ENCODE results near the gene TIAM2.
A peak's percentile ranks its signal among the peaks of the same experiment; 100 is the strongest.
"Not testable (repeated sequence)": the region's sequence is repeated elsewhere in the genome, so short reads cannot be mapped to it uniquely, and the experiment has no call there.

The TIAM2 gene

GRCh38 chr6:155064303-155064702 lies 69.2 kb downstream of the TIAM2 start:
- no peak for DNase-seq

DNA sequence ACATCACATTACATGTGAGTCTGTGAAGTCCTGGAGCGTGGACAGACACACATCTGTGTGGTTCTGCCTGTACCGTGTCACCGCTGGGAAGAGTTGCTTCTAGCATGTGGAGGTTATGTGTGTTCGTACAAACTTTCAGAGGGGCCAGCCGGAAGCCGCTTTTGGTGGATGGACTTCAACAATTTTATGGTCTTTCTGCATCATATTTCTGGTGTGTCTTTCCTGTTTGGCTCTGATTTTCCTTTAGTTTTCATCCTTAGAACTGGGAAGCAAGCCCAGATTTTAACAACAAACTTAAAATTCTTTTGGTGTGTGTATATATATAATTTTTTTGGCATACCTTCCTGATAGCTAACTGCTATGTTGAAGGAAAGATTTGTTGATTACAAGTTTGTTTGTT lies 71.2 kb downstream of the TIAM2 start:
- DNase-seq, result no peak

- no peak for DNase-seq
Measured at GRCh38 chr6:155066921-155067680, 72.0 kb downstream of the TIAM2 start.

GRCh38 chr6:155067956-155068615 lies 73.0 kb downstream of the TIAM2 start:
- no peak for DNase-seq

- DNase-seq, result no peak
Measured at GRCh38 chr6:155069543-155069942, 74.4 kb downstream of the TIAM2 start.

DNA sequence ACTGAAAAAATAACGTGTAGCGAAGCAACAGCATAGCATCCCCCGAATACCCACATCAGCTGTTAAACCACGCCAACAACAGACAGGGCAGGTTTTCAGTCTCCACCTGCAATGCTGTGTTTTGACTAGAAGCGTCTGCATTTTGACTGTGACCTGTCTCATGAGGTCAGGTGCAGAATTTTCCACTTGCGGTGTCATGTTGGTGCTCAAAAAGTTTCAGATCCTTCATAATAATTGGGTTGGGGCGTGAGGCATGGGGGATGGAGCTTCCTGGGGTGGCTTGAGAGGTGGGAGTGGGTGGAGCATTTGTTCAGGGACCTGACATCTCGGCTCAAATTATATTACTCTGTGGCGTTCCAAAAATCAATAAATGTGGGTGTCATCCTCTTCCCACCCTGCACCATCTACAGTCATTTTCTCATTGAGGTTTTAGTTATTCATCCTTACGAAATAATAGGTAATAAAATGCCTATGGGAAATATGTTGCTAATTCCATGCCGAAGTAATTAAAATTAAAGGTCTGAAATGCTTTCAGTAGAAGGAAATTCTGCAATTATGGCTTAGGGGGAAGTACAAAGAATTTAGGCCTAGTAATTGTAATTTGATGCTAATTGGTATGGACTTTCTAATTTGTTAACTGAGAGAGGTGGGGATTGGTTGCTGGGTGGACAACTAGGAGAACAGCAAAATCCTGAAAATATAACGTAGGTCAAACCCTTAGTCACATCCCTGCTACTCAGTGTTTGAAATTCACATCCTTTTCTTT lies 81.0 kb downstream of the TIAM2 start:
- DNase-seq, result no peak

DNA sequence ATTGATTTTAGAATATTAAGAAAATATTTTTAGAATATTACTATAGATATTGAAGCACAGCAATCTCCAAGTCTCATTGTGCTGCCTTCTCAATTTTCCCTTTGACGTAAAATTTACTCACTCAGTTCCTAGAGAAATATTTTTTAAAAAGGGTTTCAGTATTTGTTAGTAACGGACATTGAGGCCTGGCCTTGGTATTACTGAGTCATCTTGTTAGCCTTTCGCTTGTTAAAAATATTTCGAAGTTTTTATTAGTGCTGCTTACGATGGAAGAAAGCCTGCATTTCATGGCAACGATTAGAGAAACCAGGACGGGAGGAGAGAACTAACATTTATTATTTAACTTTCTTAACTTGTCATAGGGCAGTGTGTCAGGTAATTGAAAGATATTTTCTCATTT lies 82.2 kb downstream of the TIAM2 start:
- DNase-seq, result no peak

GRCh38 chr6:155077784-155078183 lies 82.7 kb downstream of the TIAM2 start:
- no peak for DNase-seq

GRCh38 chr6:155078331-155078745 lies 83.2 kb downstream of the TIAM2 start:
- no peak for DNase-seq

DNA sequence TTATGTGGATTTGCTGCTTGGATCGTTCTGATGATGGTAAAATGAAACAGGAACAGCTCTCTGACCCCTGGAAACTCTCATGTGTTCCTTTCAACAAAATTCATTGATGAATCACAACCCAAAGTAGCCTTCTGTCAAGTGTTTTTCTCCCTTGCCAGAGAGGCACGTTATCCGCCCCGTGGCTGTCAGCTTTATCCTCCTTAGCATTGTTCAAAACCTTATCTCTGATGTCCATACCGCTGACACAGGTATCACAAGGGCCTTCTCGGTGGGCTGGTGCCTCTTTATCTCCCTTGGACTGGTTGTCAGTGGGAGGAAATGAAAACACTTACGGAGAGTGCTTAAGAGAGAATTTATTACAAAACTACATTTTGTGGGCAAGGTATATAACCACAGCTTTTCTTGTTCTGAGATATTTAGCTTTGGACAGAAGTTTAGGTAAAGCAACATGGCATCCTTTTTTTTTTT lies 84.9 kb downstream of the TIAM2 start:
- no peak for DNase-seq

DNA sequence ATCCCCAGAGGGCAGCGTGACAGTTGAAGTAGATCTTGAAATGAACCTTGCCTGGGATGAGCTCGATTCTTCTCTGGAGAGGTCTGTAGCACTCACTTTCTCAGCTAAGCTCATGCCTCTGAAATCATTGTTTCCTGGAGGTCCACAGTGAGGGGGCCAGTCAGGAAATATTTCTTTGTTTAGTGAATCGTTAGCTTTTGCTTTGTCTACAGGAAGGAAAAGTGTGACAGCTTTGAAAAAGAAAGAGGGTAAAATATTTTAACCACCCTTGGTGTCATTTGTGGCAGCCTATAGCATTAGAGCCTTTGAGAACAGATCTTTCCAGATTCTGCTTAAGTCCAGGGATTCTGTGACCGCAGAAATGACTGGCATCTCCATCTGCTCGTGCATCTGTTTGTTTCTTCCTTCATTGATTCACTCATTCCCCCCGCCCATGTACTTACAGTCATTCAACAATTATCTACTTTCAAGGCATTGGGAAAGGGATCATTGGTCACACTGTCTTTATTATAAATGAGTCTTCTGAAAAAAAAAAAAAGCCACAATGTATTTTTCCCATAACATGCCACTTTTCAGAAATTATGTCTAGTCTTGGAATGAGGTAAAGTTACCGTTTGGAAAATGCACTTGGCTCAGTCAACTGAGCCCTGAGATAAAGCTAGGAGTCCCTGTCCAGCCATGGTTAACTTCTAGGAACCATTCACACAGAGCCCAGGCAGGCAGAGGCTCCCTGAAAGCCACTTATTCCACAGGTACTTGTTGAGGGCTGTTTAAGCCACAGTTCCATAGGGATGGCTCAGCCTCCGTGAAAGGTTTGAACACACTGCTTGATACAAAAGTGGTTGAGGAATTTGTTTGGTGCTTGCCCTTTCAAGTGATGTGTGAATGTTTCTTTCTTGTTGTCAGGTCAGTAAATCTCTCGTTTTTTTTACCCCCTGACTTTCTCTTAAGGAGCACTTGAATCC lies 86.0 kb downstream of the TIAM2 start:
- DNase-seq, result no peak

DNA sequence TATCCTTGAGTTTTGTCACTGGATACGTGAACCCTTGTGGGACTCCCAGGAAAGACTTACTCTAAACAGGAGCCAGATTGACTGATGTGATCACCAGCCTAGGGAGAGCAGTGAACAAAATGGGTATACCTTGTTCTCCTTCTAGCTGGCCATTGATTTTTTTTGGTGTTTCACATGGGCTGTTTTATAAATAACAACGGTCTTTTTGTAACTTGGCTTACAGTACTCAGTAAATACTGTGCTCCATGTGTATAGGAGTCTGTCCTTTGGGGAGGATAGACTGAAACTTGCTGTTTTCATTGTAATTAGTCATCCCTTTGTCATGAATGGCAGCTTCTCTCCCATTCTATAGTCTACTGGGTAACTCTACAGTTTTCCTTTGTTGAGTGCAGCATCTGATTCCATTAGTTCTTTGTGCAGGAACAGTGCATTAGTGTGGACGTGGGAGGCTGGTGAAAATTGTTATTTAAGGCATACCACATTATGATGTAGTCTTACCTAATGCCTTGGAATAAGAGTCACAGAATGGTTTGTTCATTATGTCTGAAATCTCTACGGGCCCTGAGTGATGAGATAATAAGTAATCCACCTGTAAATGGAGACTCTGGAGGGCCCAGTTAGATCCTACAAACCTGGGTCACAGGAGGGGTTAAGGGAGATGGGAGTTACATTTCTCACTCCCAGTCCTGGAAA lies 89.5 kb downstream of the TIAM2 start:
- DNase-seq, result no peak

GRCh38 chr6:155085582-155086257 lies 90.6 kb downstream of the TIAM2 start:
- DNase-seq, result no peak

DNA sequence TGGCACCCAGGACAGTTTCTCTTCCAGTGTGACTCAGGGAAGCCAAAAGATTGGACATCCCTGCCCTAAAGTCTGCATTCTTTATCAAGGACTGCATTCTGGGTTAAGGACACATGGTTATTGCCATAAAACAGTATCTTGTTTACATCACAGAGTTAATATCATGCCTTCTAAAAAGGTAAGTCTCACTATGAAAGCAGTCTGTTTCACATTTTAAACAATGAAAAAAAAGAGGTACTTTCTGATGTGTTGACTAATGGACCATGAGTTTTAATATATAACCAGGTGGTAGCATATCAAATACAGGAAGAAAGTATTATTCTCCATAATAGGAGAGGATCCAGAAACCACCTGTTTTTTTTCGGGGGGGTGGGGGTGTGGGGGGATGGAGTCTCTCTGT lies 93.7 kb downstream of the TIAM2 start:
- DNase-seq, result no peak

- no peak for DNase-seq
Measured at GRCh38 chr6:155089746-155090145, 94.6 kb downstream of the TIAM2 start.

GRCh38 chr6:155090166-155090565 lies 95.1 kb downstream of the TIAM2 start:
- no peak for DNase-seq

DNA sequence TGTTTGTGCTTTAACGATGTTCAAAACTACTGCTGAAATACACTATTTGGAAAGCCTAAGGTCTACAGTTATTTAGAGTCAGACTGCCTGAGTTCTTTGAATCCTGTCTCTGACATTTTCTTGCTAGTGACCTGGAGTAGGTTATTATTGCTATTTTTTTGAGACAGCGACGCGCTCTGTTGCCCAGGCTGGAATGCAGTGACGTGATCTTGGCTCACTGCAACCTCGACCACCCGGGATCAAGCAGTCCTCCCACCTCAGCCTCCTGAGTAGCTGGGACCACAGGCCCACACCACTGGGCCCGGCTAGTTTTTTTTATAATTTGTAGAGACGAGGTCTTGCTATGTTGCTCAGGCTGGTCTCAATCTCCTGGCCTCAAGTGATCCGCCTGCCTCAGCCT lies 96.6 kb downstream of the TIAM2 start:
- DNase-seq, result no peak

- DNase-seq, result peak in 1 of 6 experiments; percentile 1
Measured at GRCh38 chr6:155093430-155093829, 98.3 kb downstream of the TIAM2 start.

DNA sequence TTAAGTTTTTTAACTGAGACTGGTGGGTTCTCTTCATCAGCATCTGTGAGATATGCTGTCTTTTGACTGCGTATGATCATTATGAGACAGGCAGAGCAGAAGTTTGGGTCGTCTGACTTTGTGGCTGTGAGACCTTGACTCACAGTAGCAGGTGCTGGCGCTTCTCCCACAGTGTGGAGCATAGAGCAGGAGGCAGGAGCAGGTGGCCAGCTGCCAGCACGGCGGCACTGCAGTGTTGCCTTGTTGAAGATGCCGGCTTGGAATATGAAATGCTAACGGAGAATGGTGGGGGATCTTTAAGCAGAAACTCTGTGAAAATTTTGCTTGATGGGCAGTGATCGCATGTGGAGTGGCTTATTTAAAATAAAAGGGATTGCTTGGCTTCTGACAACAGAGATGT lies 105.0 kb downstream of the TIAM2 start:
- DNase-seq, result no peak

DNA sequence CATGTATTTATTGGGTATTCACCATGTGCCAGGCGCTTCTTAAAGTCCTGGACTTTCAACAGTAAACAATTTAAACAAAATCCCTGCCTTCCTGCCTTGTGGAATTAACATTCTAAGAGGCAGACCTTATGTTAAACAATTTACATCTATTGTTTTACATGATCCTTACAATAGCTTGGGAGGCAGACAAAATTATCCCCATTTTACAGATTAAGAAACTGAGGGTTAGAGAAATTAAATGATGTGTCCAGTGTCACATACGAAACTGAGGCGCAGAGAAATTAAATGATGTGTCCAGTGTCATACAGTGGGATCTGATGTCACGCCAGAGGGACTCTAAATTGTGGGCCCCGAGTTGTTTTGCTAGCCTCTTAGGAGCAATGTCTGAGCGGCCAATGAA lies 105.5 kb downstream of the TIAM2 start:
- no peak for DNase-seq

- not testable (repeated sequence) for DNase-seq
Measured at GRCh38 chr6:155103083-155103645, 108.0 kb downstream of the TIAM2 start.

Measured in stimulated activated naive CD4-positive, alpha-beta T cell (primary cell).